Measurements from ENCODE around the gene SSBP2. TPM values are rescaled to one million over a fixed set of nuclear protein-coding genes. Genes with fewer than 3 reads are reported as not detected.

The SSBP2 gene
- total RNA-seq, 1 donor from 2014 or later = 7.9 TPM

GRCh38 chr5:81728301-81728700, 22.6 kb downstream of the SSBP2 start:
- no peak for TF ChIP-seq CTCF (IDR thresholded peaks at IDR 0.05; ENCODE audit: insufficient read depth, low read length, severe bottlenecking)
- no peak for FAIRE-seq
- no peak for DNase-seq (ENCODE audit: low read depth)

GRCh38 chr5:81726297-81726696, 24.6 kb downstream of the SSBP2 start:
- TF ChIP-seq CTCF (IDR thresholded peaks at IDR 0.05; ENCODE audit: insufficient read depth, low read length, severe bottlenecking) = no peak
- Histone ChIP-seq H3K27me3 (ENCODE audit: control insufficient read depth, insufficient read depth, low read length) (no peaks in the 10 kb centered on the region), H3K36me3 (ENCODE audit: control insufficient read depth, insufficient read depth, low read length) (no peaks in the 10 kb centered on the region), H3K4me3 (ENCODE audit: low read depth, low read length) (no peak overlapping the region)
- FAIRE-seq = no peak
- no peak for DNase-seq (ENCODE audit: low read depth)

More at GRCh38 chr5:81728301-81728700, 22.6 kb downstream of the SSBP2 start:
- no peaks in the 10 kb centered on the region for H3K36me3 ChIP-seq (ENCODE audit: control insufficient read depth, insufficient read depth, low read length)
- no peak overlapping the region for H3K4me3 ChIP-seq (ENCODE audit: low read depth, low read length)
- no peaks in the 10 kb centered on the region for H3K27me3 ChIP-seq (ENCODE audit: control insufficient read depth, insufficient read depth, low read length)

GRCh38 chr5:81724571-81724970, 26.3 kb downstream of the SSBP2 start:
- no peaks in the 10 kb centered on the region for H3K36me3 ChIP-seq (ENCODE audit: control insufficient read depth, insufficient read depth, low read length)
- no peak overlapping the region for H3K4me3 ChIP-seq (ENCODE audit: low read depth, low read length)
- FAIRE-seq (no peak), DNase-seq (ENCODE audit: low read depth) (no peak)
- no peak for TF ChIP-seq CTCF (IDR thresholded peaks at IDR 0.05; ENCODE audit: insufficient read depth, low read length, severe bottlenecking)
- H3K27me3 ChIP-seq (ENCODE audit: control insufficient read depth, insufficient read depth, low read length) = no peaks in the 10 kb centered on the region

GRCh38 chr5:81724108-81724507, 26.8 kb downstream of the SSBP2 start:
- TF ChIP-seq CTCF (IDR thresholded peaks at IDR 0.05; ENCODE audit: insufficient read depth, low read length, severe bottlenecking) = no peak
- no peak for FAIRE-seq
- H3K27me3 ChIP-seq (ENCODE audit: control insufficient read depth, insufficient read depth, low read length) = no peaks in the 10 kb centered on the region
- DNase-seq (ENCODE audit: low read depth) = no peak
- no peaks in the 10 kb centered on the region for H3K36me3 ChIP-seq (ENCODE audit: control insufficient read depth, insufficient read depth, low read length)
- no peak overlapping the region for H3K4me3 ChIP-seq (ENCODE audit: low read depth, low read length)

- no peak for TF ChIP-seq CTCF (IDR thresholded peaks at IDR 0.05; ENCODE audit: insufficient read depth, low read length, severe bottlenecking)
- Histone ChIP-seq H3K36me3 (ENCODE audit: control insufficient read depth, insufficient read depth, low read length) (no peaks in the 10 kb centered on the region), H3K27me3 (ENCODE audit: control insufficient read depth, insufficient read depth, low read length) (no peaks in the 10 kb centered on the region), H3K4me3 (ENCODE audit: low read depth, low read length) (no peak overlapping the region)
- FAIRE-seq = no peak
- DNase-seq (ENCODE audit: low read depth) = no peak
Measured at GRCh38 chr5:81721049-81721448, 29.8 kb downstream of the SSBP2 start.

- H3K4me3 ChIP-seq (ENCODE audit: low read depth, low read length) = no peak overlapping the region
- no peak for TF ChIP-seq CTCF (IDR thresholded peaks at IDR 0.05; ENCODE audit: insufficient read depth, low read length, severe bottlenecking)
- FAIRE-seq = no peak
- no peak for DNase-seq (ENCODE audit: low read depth)
- no peaks in the 10 kb centered on the region for H3K27me3 ChIP-seq (ENCODE audit: control insufficient read depth, insufficient read depth, low read length)
- no peaks in the 10 kb centered on the region for H3K36me3 ChIP-seq (ENCODE audit: control insufficient read depth, insufficient read depth, low read length)
Measured at GRCh38 chr5:81719743-81720345, 31.1 kb downstream of the SSBP2 start.
